ENCODE results near the gene ZNF772. TPM values are rescaled to one million over a fixed set of nuclear protein-coding genes. Genes with fewer than 3 reads are reported as not detected.

Gene ZNF772
- total RNA-seq, 1 experiment from 2014 or later: 0.37 TPM

GRCh38 chr19:57473646-57474045 lies 3.7 kb downstream of the ZNF772 start (continued):
- no peak for TF ChIP-seq ATF3 (IDR thresholded peaks at IDR 0.05)

- H3K9me3 ChIP-seq (ENCODE audit: control insufficient read depth in 1 of 2, insufficient read depth in 1 of 2, low read depth in 1 of 2, low read length in 2 of 2): peaks cover 0 to 26% of the 10 kb centered on the region in 2 experiments; a peak in 2 of 4 replicates
- ChIA-PET RAD21 (ENCODE audit: low non-redundant PET in 1 of 2, low total read pairs in 2 of 2, uncharacterized antibody in 2 of 2, unreplicated experiment in 2 of 2) (no interaction called here), CTCF (no interaction called here)
These were observed 10.9 kb downstream of the ZNF772 start for GRCh38 chr19:57466489-57466888.

More at GRCh38 chr19:57466489-57466888, 10.9 kb downstream of the ZNF772 start:
- DNase-seq (ENCODE audit: low read depth, low spot score) (no peak), ATAC-seq (no peak)
- POLR2A ChIA-PET: no interaction called here
- no peak for TF ChIP-seq ZBTB33 (IDR thresholded peaks at IDR 0.05; ENCODE audit: extremely low read depth, insufficient replicate concordance, low read length)
- TF ChIP-seq ZFX (IDR thresholded peaks at IDR 0.05): no peak
- no peak for TF ChIP-seq YY1 (IDR thresholded peaks at IDR 0.05; ENCODE audit: extremely low read depth, insufficient replicate concordance, low read depth, low read length)
- TF ChIP-seq POLR2AphosphoS5 (IDR thresholded peaks at IDR 0.05; ENCODE audit: low read depth, low read length): no peak
- no peak for TF ChIP-seq SP1 (IDR thresholded peaks at IDR 0.05; ENCODE audit: low read depth)
- no peak for TF ChIP-seq SIN3A (IDR thresholded peaks at IDR 0.05; ENCODE audit: low read depth)
- no peak for TF ChIP-seq SRF (IDR thresholded peaks at IDR 0.05; ENCODE audit: low read depth)
- TF ChIP-seq MAX (IDR thresholded peaks at IDR 0.05): no peak
- TF ChIP-seq ZNF274 (IDR thresholded peaks at IDR 0.05; ENCODE audit: low read depth, low read length): no peak
- no peak for TF ChIP-seq TCF7L2 (IDR thresholded peaks at IDR 0.05; ENCODE audit: borderline replicate concordance, extremely low read depth, insufficient read depth, insufficient read length)
- TF ChIP-seq REST (IDR thresholded peaks at IDR 0.05; ENCODE audit: low read depth): no peak
- TF ChIP-seq JUND (IDR thresholded peaks at IDR 0.05): no peak
- TF ChIP-seq CEBPB (IDR thresholded peaks at IDR 0.05; ENCODE audit: low read depth): no peak
- no peak for TF ChIP-seq EGR1 (IDR thresholded peaks at IDR 0.05; ENCODE audit: low read depth)
- no peak for TF ChIP-seq EZH2phosphoT487 (IDR thresholded peaks at IDR 0.05; ENCODE audit: borderline replicate concordance)
- Histone ChIP-seq H4K20me1 (ENCODE audit: insufficient read depth) (no peaks in the 10 kb centered on the region), H3K36me3 (ENCODE audit: control insufficient read depth in 1 of 2, insufficient read depth in 2 of 2, low read length in 2 of 2) (no peaks in the 10 kb centered on the region), H3K79me2 (ENCODE audit: insufficient read depth, low read length) (no peaks in the 10 kb centered on the region), H3K4me1 (ENCODE audit: control insufficient read depth in 1 of 2, insufficient read depth in 2 of 2, low read length in 2 of 2) (no peaks in the 10 kb centered on the region), H3K9me2 (ENCODE audit: insufficient read depth) (no peaks in the 10 kb centered on the region), H3K4me2 (ENCODE audit: low read length) (no peak overlapping the region), H3K9ac (ENCODE audit: low read length) (no peak overlapping the region), H3K4me3 (replicated peaks in 1 of 2; ENCODE audit: low read depth in 1 of 2, low read length in 2 of 2) (no peak overlapping the region), H3K27ac (ENCODE audit: low read depth, low read length) (no peak overlapping the region), H3K27me3 (ENCODE audit: insufficient read depth, low read length) (no peaks in the 10 kb centered on the region), H2AFZ (ENCODE audit: low read depth, low read length, poor library complexity, severe bottlenecking) (no peak overlapping the region)
- intact Hi-C loops (cut with micrococcal nuclease): loop anchor here (5.0 kb wide), 1 partner anchor 436 kb away; no protein-coding TSS in a partner anchor
- BruUV-seq (replicated peaks): no TSS peak

Measured in HCT116 (cell line).